GM23338 (cell line): ENCODE data around the gene LRRC73. TPM values are rescaled to one million over a fixed set of nuclear protein-coding genes. Genes with fewer than 3 reads are reported as not detected.

Experiments
- ATAC-seq: fragments of 200-7000 bp; cut with Tn5 transposase; 3 replicates; pipeline ENCODE4 v1.9.1; 2020
- DNase-seq: peaks from one replicate; pipeline ENCODE4 v3.0.0-alpha.2; 2015; ENCODE audit warnings: low spot score
- H2AFZ ChIP-seq: fragments of 200-600 bp; sonication (generic); 2 replicates; pipeline ENCODE4 v1.8.0; 2016; ENCODE audit warnings: antibody characterized with exemption, mild to moderate bottlenecking, moderate library complexity
- H3F3A ChIP-seq: fragments of 200-600 bp; sonication (generic); replicated peaks from 2 replicates; pipeline ENCODE4 v1.8.0; 2017; ENCODE audit warnings: antibody characterized with exemption, mixed run types, low read depth
- H3K27ac ChIP-seq: fragments of 200-600 bp; sonication (generic); 2 replicates; pipeline ENCODE4 v1.6.1; 2016; ENCODE audit warnings: low read depth
- H3K27me3 ChIP-seq: fragments of 200-600 bp; sonication (generic); 2 replicates; pipeline ENCODE4 v1.8.0; 2016; ENCODE audit warnings: mild to moderate bottlenecking, mixed run types, moderate library complexity; ENCODE audit not compliant: insufficient read depth
- H3K36me3 ChIP-seq: fragments of 200-600 bp; sonication (generic); 2 replicates; pipeline ENCODE4 v1.8.0; 2016; ENCODE audit warnings: mild to moderate bottlenecking; ENCODE audit not compliant: insufficient read depth
- H3K4me1 ChIP-seq: fragments of 200-600 bp; sonication (generic); 2 replicates; pipeline ENCODE4 v1.8.0; 2016; ENCODE audit warnings: mild to moderate bottlenecking, moderate library complexity; ENCODE audit not compliant: insufficient read depth
- H3K4me2 ChIP-seq: fragments of 200-600 bp; sonication (generic); 2 replicates; pipeline ENCODE4 v1.7.1; 2017; ENCODE audit warnings: mixed run types
- H3K4me3 ChIP-seq: fragments of 200-600 bp; sonication (generic); 2 replicates; pipeline ENCODE4 v1.6.1; 2016; ENCODE audit warnings: mixed run types
- H3K79me2 ChIP-seq: fragments of 200-600 bp; sonication (generic); replicated peaks from 2 replicates; pipeline ENCODE4 v1.8.0; 2017; ENCODE audit warnings: mild to moderate bottlenecking; ENCODE audit not compliant: insufficient read depth
- H3K9me2 ChIP-seq: fragments of 200-600 bp; sonication (generic); 2 replicates; pipeline ENCODE4 v1.8.0; 2017; ENCODE audit not compliant: insufficient read depth
- H4K20me1 ChIP-seq: fragments of 200-600 bp; sonication (generic); replicated peaks from 2 replicates; pipeline ENCODE4 v1.8.0; 2017; ENCODE audit warnings: mild to moderate bottlenecking; ENCODE audit not compliant: insufficient read depth
- H3K27ac Mint-ChIP-seq: 2 replicates; pipeline ENCODE4 v1.8.0; 2020; ENCODE audit warnings: inconsistent platforms, mild to moderate bottlenecking, moderate library complexity, mixed read lengths
- H3K27me3 Mint-ChIP-seq: 3 replicates; pipeline ENCODE4 v1.8.0; 2022; ENCODE audit warnings: low read depth, mild to moderate bottlenecking, moderate library complexity, mixed read lengths, inconsistent platforms; ENCODE audit not compliant: insufficient read depth, poor library complexity
- H3K36me3 Mint-ChIP-seq: 3 replicates; pipeline ENCODE4 v1.8.0; 2021; ENCODE audit warnings: low read depth, mild to moderate bottlenecking, inconsistent platforms, moderate library complexity, mixed read lengths
- H3K4me1 Mint-ChIP-seq: 3 replicates; pipeline ENCODE4 v1.8.0; 2020; ENCODE audit warnings: mild to moderate bottlenecking, inconsistent platforms, mixed read lengths
- H3K4me3 Mint-ChIP-seq: 3 replicates; pipeline ENCODE4 v1.8.0; 2021; ENCODE audit warnings: moderate library complexity, mild to moderate bottlenecking, inconsistent platforms, mixed read lengths
- H3K9me3 Mint-ChIP-seq: 3 replicates; pipeline ENCODE4 v1.8.0; 2020; ENCODE audit warnings: moderate library complexity, mild to moderate bottlenecking, inconsistent platforms, mixed read lengths
- EZH2 ChIP-seq: fragments of 200-600 bp; sonication (generic); IDR thresholded peaks from one replicate; pipeline ENCODE4 v1.8.0; 2017; ENCODE audit warnings: antibody characterized with exemption, mild to moderate bottlenecking, low read depth; ENCODE audit not compliant: unreplicated experiment
- EZH2phosphoT487 ChIP-seq: fragments of 200-600 bp; sonication (generic); IDR thresholded peaks from one replicate; pipeline ENCODE4 v1.8.1; 2018; ENCODE audit warnings: antibody characterized with exemption; ENCODE audit not compliant: unreplicated experiment
- NANOG ChIP-seq: IDR thresholded peaks from 2 replicates; pipeline ENCODE4 v1.6.1; 2016; ENCODE audit warnings: antibody characterized with exemption, borderline replicate concordance
- POLR2AphosphoS5 ChIP-seq: IDR thresholded peaks from 2 replicates; pipeline ENCODE4 v1.6.1; 2016; ENCODE audit warnings: antibody characterized with exemption, low read depth
- REST ChIP-seq: IDR thresholded peaks from one replicate; pipeline ENCODE4 v1.6.1; 2018; ENCODE audit warnings: antibody characterized with exemption; ENCODE audit not compliant: unreplicated experiment
- STAT1 ChIP-seq: IDR thresholded peaks from one replicate; pipeline ENCODE4 v1.6.1; 2016; ENCODE audit warnings: antibody characterized with exemption; ENCODE audit not compliant: unreplicated experiment
- ZNF114 ChIP-seq: fragments of 250-450 bp; sonication (Bioruptor Pico); IDR thresholded peaks from 2 replicates; pipeline ENCODE4 v1.5.0; 2020; ENCODE audit warnings: mild to moderate bottlenecking, moderate library complexity
- ZNF331 ChIP-seq: fragments of 250-450 bp; sonication (Bioruptor Pico); IDR thresholded peaks from 2 replicates; pipeline ENCODE4 v1.5.0; 2020; ENCODE audit warnings: low read depth, mild to moderate bottlenecking, moderate library complexity
- ZNF462 ChIP-seq: fragments of 250-450 bp; sonication (Bioruptor Pico); IDR thresholded peaks from 2 replicates; pipeline ENCODE4 v1.5.0; 2020; ENCODE audit warnings: mild to moderate bottlenecking, moderate library complexity
- polyA plus RNA-seq: library from polyadenylated mRNA; unstranded; fragments of >200 nt; fragmentation: Nextera tagmentation; extraction: Ambion mirVana; gene quantifications from 2 replicates; pipeline ENCODE4 v1.2.1, GENCODE V29; 2016
- total RNA-seq: library from RNA; depleted of rRNA; stranded (reverse); fragments of >200 nt; shearing (Covaris generic); gene quantifications from 2 replicates; pipeline ENCODE4 v1.2.3, GENCODE V29; 2014
- TF ChIP-seq, protein P1 (sequence below), 2 experiments: fragments of 200-600 bp in 1 of 2; sonication (generic) in 1 of 2; conservative IDR thresholded peaks; 2 replicates each; pipeline versions ENCODE4 v1.5.1 to v1.6.1; 2016 to 2017; ENCODE audit warnings: antibody characterized with exemption in 2 of 2, low read depth in 2 of 2, mild to moderate bottlenecking in 2 of 2, moderate library complexity in 1 of 2
- TF ChIP-seq, protein P2 (sequence below): IDR thresholded peaks from 2 replicates; pipeline ENCODE4 v1.6.1; 2016; ENCODE audit warnings: antibody characterized with exemption

LRRC73 gene
- total and polyA plus RNA-seq, 2 experiments from 2014 or later, result 0.26 to 0.59 TPM

DNA sequence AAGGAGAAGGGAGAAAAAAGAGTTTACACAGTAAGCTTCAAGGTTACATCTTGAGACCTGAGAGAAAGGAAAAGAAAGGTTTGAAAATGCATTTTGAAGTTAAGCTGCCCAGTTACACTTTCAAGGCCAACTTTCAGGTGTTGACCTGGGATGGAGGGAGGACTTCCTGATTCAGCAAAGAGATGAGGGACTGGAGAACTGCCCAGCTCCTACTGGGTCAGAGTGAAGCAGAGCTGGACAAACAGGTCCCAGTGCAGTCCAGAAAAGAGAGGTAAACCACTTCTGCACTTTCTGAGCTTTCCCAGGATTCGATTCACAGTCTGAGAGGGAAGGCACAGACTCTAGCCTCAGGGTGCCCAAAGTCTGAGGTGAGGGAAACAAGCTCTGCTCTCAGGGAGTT lies 38.7 kb downstream of the LRRC73 start:
- Mint-ChIP-seq H3K36me3 (no peaks in the 10 kb centered on the region), H3K4me3 (no peak overlapping the region), H3K4me1 (peaks cover 5% of the 10 kb centered on the region), H3K27me3 (peaks cover 6% of the 10 kb centered on the region), H3K9me3 (no peaks in the 10 kb centered on the region), H3K27ac (no peak overlapping the region)
- Histone ChIP-seq H3K4me2 (no peak overlapping the region), H3K4me3 (no peak overlapping the region), H3K27me3 (no peaks in the 10 kb centered on the region), H3K36me3 (no peaks in the 10 kb centered on the region), H4K20me1 (no peaks in the 10 kb centered on the region), H3K27ac (no peak overlapping the region), H3K4me1 (0 out of 2 replicates have a peak, but pooled peaks cover under 1% of the 10 kb centered on the region), H3K79me2 (no peaks in the 10 kb centered on the region), H2AFZ (no peak overlapping the region), H3K9me2 (no peaks in the 10 kb centered on the region), H3F3A (no peaks in the 10 kb centered on the region)
- DNase-seq, result no peak
- TF ChIP-seq STAT1 (no peak), EZH2 (no peak), ZNF331 (CRISPR knock-in tag) (no peak), REST (no peak), ZNF462 (no peak), EZH2phosphoT487 (no peak), NANOG (no peak), ZNF114 (CRISPR knock-in tag) (no peak), POLR2AphosphoS5 (no peak)
- TF ChIP-seq, protein P1, sequence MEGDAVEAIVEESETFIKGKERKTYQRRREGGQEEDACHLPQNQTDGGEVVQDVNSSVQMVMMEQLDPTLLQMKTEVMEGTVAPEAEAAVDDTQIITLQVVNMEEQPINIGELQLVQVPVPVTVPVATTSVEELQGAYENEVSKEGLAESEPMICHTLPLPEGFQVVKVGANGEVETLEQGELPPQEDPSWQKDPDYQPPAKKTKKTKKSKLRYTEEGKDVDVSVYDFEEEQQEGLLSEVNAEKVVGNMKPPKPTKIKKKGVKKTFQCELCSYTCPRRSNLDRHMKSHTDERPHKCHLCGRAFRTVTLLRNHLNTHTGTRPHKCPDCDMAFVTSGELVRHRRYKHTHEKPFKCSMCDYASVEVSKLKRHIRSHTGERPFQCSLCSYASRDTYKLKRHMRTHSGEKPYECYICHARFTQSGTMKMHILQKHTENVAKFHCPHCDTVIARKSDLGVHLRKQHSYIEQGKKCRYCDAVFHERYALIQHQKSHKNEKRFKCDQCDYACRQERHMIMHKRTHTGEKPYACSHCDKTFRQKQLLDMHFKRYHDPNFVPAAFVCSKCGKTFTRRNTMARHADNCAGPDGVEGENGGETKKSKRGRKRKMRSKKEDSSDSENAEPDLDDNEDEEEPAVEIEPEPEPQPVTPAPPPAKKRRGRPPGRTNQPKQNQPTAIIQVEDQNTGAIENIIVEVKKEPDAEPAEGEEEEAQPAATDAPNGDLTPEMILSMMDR (conservative IDR thresholded peaks at IDR 0.05; ENCODE audit: low read depth in 2 of 2), result no peak
- TF ChIP-seq, protein P2, sequence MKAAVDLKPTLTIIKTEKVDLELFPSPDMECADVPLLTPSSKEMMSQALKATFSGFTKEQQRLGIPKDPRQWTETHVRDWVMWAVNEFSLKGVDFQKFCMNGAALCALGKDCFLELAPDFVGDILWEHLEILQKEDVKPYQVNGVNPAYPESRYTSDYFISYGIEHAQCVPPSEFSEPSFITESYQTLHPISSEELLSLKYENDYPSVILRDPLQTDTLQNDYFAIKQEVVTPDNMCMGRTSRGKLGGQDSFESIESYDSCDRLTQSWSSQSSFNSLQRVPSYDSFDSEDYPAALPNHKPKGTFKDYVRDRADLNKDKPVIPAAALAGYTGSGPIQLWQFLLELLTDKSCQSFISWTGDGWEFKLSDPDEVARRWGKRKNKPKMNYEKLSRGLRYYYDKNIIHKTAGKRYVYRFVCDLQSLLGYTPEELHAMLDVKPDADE, result no peak
- ATAC-seq, result no peak
